HL-60 (cell line): ENCODE measurements around the gene CPN1.

Source experiments
- DNase-seq, 2 experiments: peaks; one replicate each; pipeline ENCODE4 v3.0.0-alpha.2; 2010 to 2020; ENCODE audit warnings: low read depth in 1 of 2, low spot score in 1 of 2
- H3K27ac ChIP-seq: fragments of 250-450 bp; sonication (Bioruptor Pico); replicated peaks from 2 replicates; pipeline ENCODE4 v1.5.1; 2020; ENCODE audit warnings: mild to moderate bottlenecking, moderate library complexity
- H3K27me3 ChIP-seq: fragments of 250-450 bp; sonication (Bioruptor Pico); 2 replicates; pipeline ENCODE4 v1.5.1; 2021; ENCODE audit warnings: mild to moderate bottlenecking, moderate library complexity; ENCODE audit not compliant: insufficient read depth, poor library complexity, severe bottlenecking
- H3K4me3 ChIP-seq: replicated peaks from 2 replicates; pipeline ENCODE4 v1.5.1; 2011; ENCODE audit warnings: mild to moderate bottlenecking, control low read depth, low read length; ENCODE audit not compliant: insufficient read depth
- GABPA ChIP-seq: IDR thresholded peaks from 2 replicates; pipeline ENCODE4 v1.6.1; 2012; ENCODE audit warnings: low read depth
- POLR2AphosphoS5 ChIP-seq: IDR thresholded peaks from 2 replicates; pipeline ENCODE4 v1.6.1; 2012; ENCODE audit warnings: low read depth
- SPI1 ChIP-seq: IDR thresholded peaks from 2 replicates; pipeline ENCODE4 v1.6.1; 2012; ENCODE audit warnings: low read depth, mild to moderate bottlenecking, borderline replicate concordance
- TF ChIP-seq, protein P1 (sequence below): IDR thresholded peaks from one replicate; pipeline ENCODE4 v1.5.1; 2011; ENCODE audit warnings: low read length, control low read depth, inconsistent platforms; ENCODE audit not compliant: insufficient read depth
- TF ChIP-seq, protein P2 (sequence below): IDR thresholded peaks from 2 replicates; pipeline ENCODE4 v1.6.1; 2012; ENCODE audit warnings: low read depth; ENCODE audit not compliant: insufficient replicate concordance

The CPN1 gene

DNA sequence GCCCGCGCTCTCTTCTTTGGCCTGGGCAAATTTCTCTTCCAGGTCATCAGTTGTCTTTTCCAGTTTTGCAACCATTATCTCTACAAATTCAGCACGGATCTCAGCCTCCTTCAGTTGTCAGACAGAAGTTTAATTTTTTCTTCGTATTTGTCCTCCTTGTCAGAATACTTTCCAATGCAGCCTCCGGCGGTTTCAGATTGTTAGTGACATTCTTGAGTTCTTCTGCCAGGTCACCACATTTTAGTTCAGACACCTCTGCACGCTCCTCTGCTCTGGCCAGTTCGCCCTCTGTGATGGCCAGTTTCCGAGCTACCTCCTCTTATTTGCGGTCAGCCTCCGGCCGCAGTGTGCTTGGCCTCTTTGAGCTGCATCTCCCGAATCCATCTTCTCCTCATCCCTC is 32.8 kb upstream of the CPN1 start:
- Histone ChIP-seq H3K4me3 (no peak overlapping the region), H3K27me3 (no peaks in the 10 kb centered on the region), H3K27ac (no peak overlapping the region)
- no peak for DNase-seq
- TF ChIP-seq, protein P1, sequence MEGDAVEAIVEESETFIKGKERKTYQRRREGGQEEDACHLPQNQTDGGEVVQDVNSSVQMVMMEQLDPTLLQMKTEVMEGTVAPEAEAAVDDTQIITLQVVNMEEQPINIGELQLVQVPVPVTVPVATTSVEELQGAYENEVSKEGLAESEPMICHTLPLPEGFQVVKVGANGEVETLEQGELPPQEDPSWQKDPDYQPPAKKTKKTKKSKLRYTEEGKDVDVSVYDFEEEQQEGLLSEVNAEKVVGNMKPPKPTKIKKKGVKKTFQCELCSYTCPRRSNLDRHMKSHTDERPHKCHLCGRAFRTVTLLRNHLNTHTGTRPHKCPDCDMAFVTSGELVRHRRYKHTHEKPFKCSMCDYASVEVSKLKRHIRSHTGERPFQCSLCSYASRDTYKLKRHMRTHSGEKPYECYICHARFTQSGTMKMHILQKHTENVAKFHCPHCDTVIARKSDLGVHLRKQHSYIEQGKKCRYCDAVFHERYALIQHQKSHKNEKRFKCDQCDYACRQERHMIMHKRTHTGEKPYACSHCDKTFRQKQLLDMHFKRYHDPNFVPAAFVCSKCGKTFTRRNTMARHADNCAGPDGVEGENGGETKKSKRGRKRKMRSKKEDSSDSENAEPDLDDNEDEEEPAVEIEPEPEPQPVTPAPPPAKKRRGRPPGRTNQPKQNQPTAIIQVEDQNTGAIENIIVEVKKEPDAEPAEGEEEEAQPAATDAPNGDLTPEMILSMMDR: no peak

DNA sequence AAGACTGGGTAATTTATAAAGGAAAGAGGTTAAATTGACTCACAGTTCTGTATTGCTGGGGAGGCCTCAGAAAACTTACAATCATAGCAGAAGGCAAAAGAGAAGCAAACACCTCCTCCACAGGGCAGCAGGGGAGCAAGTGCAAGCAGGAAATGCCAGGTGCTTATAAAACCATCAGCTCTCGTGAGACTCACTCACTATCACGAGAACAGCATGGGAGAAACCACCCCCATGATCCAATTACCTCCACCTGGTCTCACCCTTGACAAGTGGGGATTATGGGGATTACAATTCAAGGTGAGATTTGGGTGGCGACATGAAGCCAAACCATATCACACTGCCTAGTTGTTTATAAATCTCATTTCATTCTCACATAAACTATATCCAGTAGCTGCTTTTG is 28.0 kb upstream of the CPN1 start:
- Histone ChIP-seq H3K27me3 (no peaks in the 10 kb centered on the region), H3K4me3 (no peak overlapping the region), H3K27ac (no peak overlapping the region)
- no peak for TF ChIP-seq POLR2AphosphoS5
- TF ChIP-seq SPI1: no peak
- TF ChIP-seq, protein P2, sequence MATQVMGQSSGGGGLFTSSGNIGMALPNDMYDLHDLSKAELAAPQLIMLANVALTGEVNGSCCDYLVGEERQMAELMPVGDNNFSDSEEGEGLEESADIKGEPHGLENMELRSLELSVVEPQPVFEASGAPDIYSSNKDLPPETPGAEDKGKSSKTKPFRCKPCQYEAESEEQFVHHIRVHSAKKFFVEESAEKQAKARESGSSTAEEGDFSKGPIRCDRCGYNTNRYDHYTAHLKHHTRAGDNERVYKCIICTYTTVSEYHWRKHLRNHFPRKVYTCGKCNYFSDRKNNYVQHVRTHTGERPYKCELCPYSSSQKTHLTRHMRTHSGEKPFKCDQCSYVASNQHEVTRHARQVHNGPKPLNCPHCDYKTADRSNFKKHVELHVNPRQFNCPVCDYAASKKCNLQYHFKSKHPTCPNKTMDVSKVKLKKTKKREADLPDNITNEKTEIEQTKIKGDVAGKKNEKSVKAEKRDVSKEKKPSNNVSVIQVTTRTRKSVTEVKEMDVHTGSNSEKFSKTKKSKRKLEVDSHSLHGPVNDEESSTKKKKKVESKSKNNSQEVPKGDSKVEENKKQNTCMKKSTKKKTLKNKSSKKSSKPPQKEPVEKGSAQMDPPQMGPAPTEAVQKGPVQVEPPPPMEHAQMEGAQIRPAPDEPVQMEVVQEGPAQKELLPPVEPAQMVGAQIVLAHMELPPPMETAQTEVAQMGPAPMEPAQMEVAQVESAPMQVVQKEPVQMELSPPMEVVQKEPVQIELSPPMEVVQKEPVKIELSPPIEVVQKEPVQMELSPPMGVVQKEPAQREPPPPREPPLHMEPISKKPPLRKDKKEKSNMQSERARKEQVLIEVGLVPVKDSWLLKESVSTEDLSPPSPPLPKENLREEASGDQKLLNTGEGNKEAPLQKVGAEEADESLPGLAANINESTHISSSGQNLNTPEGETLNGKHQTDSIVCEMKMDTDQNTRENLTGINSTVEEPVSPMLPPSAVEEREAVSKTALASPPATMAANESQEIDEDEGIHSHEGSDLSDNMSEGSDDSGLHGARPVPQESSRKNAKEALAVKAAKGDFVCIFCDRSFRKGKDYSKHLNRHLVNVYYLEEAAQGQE: no peak
- TF ChIP-seq, protein P1: no peak
- TF ChIP-seq GABPA: no peak
- no peak for DNase-seq

DNA sequence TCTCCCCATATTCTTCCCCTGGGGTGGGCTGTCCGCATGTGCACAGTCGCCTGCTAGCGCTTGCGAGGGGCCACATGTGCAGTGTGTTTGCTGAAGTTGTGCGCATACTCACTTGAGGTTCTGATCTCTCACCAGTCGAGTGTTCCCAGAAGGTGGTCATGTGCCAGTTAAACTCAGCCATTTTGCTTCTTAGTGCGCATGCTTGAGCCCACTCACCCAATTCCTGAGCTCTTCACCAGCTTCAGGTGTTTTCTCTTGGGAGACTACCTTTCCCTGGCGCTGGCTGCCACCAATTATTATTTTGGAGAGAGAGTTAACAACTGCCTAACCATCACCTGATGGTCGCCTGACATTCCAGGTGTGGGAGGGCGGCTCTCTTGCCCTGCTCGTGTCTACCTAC is 25.2 kb upstream of the CPN1 start:
- Histone ChIP-seq H3K4me3 (no peak overlapping the region), H3K27me3 (no peaks in the 10 kb centered on the region), H3K27ac (no peak overlapping the region)
- no peak for TF ChIP-seq GABPA
- TF ChIP-seq, protein P2: no peak
- TF ChIP-seq SPI1: no peak
- TF ChIP-seq, protein P1: no peak
- TF ChIP-seq POLR2AphosphoS5: no peak
- DNase-seq: no peak

DNA sequence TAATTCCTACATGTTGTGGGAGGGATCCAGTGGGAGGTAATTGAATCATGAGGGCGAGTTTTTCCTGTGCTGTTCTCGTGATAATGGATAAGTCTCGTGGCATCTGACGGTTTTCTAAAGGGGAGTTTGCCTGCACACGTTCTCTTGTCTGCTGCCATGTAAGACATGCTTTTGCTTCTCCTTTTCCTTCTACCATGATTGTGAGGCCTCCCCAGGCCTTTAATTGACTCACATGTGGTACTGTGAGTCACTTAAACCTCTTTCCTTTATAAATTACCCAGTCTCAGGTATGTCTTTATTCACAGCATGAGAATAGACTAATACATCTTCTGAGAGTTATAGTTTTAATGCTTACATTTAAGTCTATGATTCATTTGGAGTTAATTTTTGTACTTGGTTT is 22.6 kb upstream of the CPN1 start:
- H3K27ac ChIP-seq: no peak overlapping the region
- H3K4me3 ChIP-seq: no peak overlapping the region
- no peak for DNase-seq
- TF ChIP-seq POLR2AphosphoS5 (no peak), SPI1 (no peak), GABPA (no peak)
- TF ChIP-seq, protein P1: no peak
- TF ChIP-seq, protein P2: no peak
- H3K27me3 ChIP-seq: no peaks in the 10 kb centered on the region
